NCI-H128 (cell line): ENCODE data around the gene IBTK.
"Not testable (repeated sequence)": the region's sequence is repeated elsewhere in the genome, so short reads cannot be mapped to it uniquely, and the experiment has no call there.

Experiments used
- DNase-seq: peaks from one replicate; lab custom pipeline; 2025; ENCODE audit not compliant: unreplicated experiment; lab: John Stamatoyannopoulos, UW

Gene IBTK

DNA sequence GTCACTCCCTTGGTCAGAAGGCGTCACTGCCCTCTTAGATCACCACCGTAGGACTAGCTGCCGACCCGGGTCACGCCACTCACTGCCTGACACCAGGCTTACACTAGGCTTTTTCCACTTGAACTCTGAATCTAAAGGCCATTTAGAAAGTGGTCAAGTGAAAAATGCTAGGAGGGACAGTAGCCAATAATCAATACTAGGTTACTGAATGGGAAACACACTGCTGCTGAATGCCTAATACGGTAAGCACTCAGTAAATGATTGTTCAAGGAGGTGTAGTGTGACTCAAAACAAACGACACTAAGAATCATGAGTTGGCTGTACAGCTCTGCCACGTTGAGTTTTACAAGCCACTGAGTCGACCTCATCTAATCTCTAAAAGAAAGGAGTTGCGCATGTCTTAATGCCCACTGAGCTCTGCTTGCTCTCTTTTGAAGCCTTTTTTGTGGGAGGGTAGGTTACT lies 760 bp upstream of the IBTK start:
- no peak for DNase-seq

DNA sequence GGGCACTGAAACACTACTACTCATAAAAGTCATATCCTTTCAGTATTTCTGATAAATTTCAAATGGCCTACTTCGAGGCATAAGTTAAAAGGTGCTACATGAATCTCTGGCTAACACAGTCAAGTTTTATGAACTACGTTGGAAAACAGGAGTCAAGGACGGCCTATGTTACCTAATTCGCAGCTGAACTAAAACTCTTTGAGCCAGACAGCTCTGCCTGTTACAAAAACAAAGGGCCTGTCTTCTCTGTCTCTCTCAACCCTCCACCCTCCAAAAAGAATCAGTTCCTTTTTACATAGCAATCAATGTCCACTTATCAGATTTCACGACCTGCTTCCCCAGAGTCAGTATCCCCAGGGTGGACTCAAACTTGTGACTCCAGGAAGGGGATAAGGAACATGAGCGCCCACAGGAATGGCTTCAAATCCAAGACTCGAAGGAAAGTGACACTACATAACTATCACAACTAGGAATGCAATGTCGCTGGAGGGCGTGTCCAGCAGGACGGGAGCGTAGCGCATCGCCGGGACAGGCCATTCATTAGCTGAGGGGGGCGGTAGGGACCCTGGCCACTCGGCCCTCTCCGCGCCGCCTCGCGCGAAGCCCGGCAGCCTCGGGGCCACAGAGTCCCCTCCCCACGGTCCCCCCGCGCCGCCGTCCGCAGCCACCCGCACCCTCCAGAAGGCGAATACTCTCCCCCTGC lies 591 bp downstream of the IBTK start:
- no peak for DNase-seq

DNA sequence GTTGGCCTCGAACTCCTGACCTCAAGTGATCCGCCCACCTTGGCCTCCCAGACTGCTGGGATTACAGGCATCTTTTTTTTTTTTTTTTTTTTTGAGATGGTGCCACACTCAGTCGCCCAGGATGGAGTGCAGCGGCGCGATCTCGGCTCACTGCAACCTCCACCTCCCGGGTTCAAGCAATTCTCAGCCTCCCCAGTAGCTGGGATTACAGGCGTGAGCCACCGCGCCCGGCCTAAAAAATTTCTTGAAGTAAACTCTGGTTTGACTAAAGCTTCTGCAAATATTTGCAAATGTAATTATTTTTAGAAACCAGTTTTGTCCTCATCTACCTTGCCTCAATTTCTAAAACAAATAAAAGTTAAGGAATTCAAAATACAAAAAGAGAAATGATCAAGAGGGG lies 1.2 kb downstream of the IBTK start:
- no peak for DNase-seq

DNA sequence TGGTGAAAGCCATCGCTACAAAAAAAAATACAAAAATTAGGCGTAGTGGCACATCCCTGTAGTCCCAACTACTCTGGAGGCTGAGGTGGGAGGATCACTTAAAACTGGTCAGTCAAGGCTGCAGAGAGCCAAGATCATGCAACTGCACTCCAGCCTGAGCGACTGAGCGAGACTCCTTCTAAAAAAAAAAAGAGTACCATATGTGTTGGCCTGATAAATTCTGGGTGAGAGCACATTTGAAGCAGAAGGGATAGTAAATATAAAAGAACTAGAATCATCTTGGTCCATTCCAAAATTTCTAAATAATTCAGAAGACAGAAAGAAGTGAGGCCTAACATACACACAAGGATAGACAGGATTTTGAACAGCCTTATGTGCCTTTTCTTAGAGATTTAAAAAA lies 2.2 kb downstream of the IBTK start:
- no peak for DNase-seq

DNA sequence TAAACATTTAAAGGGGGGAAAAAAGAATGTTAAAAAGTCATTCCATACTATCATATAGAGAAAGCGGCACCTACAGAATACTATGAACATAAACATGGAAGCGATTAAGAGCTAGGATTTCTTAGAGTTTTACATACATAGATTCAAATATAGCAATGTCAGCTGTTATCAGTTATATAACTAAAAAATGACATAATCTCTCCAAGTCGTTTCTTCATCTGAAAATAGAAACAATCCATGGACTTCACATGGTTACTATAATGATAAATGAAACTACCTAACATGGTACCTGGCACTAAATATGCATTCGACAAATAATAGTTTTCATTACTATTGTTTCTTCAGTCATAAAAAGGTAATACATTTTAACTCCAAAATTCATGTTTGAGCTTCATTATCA lies 3.7 kb downstream of the IBTK start:
- DNase-seq, result no peak

DNA sequence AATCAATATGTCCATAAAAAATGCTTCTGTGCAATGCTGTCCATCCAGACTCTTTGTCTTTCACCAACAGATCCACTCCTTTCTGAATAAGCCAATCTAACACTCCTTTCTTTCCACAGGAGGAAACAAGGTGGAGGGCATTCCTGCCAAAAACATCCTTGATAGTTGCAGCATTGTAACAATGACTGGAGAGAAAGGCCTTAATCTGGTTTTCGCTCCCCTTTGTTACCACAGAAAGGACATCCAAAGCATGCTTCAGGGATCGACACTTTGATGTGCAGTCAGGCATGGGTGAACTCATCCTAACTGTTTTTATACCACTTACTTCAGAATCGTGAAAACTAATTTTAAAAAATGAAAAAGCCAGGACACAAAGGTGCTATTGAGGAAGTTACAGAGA lies 7.4 kb downstream of the IBTK start:
- DNase-seq, result no peak

DNA sequence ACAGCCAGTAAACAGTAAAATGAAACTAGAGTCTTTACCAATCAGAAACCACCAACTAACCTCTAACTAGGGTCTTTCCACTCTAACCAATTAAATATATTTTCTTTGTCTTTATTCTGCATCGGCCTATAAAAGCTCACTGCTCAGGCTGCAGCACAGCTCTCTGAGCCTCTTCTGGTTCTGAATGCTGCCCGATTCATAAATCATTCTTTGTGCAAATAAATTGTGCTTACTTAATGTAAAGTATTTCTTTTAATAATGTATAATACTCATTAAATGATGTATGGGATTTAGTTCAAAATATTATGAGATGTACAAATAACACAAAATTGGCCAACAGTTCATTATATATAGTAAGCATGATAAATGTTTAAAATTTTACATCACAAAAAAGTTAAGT lies 7.9 kb downstream of the IBTK start:
- no peak for DNase-seq

DNA sequence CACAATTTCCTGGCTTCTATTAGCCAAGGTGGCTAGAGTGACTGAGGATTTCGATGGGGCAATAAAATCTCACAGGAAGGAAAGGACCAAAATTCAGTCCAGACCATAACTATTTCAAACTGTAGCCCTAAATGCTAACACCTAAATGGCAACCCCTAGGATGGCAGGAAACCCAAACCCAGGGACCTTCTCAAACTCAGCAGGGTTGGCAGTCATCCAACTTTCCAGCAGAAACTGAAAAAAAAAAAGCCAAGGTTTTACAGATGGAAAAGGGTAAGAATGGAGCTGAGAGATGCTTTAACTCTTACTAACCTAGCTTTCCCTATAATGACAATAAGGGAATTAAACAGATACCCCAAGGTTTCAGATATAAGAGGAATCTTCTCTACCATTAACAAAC lies 10.5 kb downstream of the IBTK start:
- DNase-seq, result no peak

DNA sequence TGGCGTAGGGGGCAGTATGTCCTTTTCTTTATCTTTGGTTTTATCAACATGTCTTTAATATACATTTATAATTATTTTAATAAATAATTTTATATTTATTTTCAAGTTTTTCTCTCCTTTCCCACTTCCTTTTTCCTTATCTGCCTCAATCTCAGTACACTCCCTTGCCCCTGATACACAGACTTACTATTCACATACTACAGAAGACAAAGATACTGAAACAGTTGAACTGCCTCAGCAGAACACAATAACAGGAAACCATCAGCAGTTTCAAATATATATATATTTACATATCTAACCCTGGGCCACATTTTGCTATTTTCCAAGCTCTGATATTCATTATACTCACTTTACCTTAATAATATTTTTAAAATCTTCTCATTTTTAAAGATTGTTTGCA lies 19.8 kb downstream of the IBTK start:
- no peak for DNase-seq

DNA sequence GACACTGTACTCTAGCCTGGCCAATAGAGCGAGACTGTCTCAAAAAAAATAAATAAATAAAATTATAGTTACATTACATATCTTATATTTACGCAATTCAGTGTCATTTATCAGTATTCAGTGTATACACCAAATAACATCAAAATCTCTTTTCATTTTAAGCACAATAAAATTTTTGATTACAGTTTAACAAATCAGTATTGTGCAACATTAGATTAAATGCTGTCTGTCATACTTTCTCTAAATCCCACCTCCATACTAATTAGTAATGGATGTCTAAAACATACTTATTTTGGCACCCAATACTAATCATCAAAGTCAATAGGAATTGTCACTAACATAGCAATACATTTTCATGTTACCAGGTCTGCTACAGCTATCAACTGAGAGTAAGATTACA lies 27.4 kb downstream of the IBTK start:
- DNase-seq, result no peak

DNA sequence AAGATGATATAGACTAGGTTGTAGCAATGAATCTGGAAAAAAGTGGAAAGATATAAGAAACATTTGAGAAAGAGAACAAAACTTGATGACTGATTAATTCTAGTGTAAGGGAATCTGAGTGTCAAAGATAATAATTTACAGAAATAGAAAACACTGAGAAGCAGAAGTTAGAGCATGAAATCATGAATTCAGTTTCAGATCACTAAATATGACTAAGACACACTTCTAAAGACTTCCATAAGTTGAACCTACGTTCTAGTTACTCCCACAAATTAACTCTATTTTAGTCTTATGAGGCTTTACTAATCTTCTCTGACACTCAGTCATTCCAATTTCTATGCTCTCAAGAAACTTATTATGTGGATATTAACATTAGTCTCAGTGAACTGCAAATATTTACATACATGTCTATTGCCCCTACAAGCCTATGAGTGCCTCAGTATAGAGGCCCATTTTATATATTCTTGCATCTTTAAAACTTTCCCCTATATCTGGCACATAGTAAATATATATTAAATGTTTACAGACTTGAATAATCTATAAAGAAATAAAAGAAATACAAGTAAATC lies 30.4 kb downstream of the IBTK start:
- no peak for DNase-seq

DNA sequence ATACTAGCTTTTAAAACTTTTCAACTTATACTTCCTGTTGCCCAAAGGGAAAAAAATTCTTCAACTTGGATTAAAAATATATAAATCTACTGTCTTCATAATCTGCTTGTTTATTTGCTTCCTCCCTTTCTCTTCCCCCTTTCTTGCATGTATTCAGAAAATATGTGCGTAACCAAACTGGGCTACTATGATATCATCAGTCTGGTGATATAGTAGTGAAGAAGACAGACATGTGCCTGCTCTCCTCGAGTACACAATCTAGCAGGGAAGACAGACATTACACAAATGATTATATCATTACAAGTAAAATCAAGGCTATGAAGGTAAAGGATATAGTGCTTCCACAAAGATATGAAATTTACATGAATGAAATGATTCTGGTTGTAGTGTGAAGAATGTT lies 31.0 kb downstream of the IBTK start:
- no peak for DNase-seq

DNA sequence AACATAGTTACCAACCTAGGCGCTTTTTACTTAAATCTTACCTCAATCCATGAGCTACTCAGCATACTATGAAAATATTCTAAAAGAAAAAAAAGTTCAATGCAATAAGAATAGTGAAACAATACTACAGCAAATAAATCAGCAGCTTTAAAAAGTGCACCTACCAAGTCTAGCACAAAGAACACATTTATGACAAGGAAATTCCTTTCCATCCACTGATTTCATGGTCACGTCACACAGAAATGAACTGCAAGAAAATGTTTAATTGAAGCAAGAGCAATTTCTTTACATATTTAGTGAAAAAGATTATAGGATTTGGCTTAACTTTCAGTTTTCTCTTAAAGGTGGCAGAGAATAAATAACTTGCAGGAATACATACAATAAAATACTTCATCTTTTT lies 36.2 kb downstream of the IBTK start:
- no peak for DNase-seq

DNA sequence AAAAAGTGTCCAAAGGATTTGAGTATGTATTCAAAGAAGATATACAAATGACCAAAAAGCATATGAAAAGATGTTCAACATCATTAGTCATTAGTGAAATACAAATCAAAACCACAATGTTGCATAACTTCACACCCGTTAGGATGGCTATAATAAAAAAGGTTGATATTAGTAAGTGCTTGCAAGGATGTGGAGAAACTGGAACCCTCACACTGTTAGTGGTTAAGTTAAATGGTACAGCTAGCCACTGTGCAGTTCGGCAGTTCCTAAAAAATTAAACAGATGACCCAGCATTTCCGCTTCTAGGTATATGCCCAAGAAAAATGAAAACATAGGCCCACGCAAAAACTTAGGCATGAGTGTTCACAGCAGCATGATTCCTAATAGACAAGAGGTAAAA lies 38.6 kb downstream of the IBTK start:
- no peak for DNase-seq

DNA sequence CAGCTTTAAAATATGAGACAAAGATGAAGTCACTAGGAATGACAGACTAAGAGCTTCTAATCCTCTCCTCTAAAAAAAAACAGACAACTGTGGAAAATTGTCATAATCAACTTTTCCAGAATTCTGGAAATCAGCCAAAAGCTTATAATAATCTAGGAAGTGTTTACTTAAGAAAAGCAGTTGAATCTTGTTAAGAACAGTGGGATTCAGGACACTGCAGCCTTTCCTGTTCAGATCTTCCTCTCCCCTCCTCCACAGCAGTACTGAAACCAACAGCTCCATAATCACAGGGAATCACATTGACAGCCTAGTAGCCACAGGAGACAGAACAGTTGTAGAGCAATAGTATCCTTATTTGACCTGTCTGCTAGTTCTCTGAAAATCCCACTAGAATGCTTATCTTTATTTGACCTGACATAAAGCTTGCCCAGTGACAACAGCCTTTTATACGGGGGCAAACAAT lies 41.6 kb downstream of the IBTK start:
- no peak for DNase-seq

DNA sequence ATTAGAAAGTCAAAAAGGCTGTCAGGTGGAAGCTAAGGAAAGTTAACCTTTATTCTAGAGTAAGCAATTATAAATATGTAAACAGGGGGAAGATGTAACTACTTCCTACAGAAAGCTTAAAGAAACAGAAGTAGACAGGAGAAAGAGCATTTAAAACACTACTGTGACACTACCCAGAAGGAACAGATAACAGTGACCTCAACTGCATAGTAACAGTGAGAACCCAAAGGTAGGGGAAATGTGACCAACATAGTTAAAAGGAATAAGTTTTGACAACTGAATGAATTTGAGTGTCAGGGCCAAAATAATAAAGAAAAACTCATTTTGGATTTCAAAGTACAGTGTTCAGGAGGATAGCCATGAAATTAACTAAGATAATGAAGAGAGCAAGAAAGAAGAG lies 43.5 kb downstream of the IBTK start:
- DNase-seq, result no peak

DNA sequence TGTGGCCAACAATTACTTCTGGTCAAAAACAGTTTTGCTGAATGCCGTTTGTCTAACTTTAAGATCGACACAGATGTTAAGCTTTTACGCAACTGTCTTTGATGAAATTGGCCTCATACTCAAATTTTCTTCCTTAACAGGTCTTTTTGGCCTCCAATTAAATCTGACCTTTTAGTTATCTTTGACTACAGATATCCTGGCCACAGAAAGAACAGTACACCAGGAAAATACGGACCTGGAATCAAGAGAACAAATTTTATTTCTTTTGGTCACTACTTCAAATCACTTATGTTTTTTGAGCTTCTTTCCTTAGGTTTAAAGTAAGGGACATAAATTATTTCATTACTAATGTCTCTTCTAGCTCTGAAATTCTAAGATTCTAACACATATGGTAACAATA lies 49.8 kb downstream of the IBTK start:
- no peak for DNase-seq

DNA sequence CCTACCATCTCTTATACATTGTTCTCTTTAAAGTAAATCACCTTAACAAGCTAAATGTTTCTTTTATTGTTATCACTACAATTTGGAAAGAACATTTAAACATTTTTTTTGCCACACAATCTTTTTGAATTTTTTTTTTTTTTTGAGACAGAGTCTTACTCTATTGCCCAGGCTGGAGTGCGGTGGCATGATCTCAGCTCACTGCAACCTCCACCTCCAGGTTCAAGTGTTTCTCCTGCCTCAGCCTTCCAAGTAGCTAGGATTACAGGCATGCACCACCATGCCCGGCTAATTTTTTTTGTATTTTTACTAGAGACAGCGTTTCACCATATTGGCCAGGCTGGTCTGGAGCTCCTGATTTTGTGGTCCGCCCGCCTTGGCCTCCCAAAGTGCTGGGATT lies 50.3 kb downstream of the IBTK start:
- DNase-seq, result not testable (repeated sequence)

DNA sequence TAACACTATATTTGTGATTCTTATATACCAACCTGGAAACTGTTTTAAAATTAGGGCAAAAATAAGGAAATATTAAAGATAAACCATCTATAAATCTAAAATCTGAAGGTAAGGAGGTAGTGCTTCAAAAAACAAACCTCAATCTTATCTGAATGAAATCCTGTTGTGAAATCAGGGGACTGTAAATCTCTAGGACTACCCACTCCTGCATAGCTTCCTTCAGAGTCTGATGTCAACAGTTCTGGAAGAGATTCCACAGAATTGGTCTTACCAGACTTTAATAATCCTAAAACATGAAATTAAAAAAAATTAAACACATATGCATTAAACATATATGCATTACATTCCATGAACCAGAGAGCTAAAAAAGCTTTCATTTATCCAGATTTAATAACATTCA lies 51.4 kb downstream of the IBTK start:
- DNase-seq, result no peak

DNA sequence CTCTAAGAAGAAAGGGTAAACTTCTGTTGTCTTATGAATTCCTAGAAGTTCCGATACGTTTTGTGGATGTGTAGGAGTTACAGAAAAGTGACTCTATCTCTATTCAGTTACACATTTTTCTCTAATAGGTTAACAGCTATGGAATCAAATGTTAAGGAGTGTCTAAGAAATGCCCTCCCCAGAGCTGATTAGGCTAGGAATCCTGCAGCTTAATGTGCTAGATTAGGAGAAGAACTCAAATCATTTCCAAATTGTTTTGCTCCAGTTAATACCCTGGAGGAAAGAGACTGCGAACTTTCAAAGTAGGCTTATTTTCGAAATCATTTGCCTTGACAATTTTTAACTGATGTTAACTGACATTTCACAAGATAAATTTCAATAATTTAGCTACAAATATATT lies 51.9 kb downstream of the IBTK start:
- no peak for DNase-seq

DNA sequence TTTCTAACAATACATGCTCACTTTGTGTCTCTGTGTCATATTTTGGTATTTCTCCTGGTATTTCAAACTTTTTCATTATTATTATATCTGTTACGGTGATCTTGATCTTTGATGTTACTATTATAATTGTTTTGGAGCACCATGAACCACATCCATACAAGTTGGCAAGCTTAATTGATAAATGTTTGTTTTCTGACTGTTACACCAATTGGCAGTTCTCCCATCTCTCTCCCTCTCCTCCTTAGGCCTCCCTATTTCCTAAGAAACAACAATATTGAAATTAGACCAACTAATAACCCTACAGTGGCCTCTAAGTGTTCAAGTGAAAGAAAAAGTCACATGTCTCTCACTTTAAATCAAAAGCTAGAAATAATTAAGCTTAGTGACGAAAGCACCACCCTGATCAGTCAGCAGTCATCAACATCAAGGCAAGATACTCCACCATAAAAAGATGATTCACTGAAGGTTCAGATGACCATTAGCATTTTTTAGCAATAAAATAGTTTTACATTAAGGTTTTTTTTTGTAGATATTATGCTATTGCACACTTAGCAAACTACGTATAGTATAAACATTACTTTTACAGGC lies 61.5 kb downstream of the IBTK start:
- DNase-seq, result no peak

DNA sequence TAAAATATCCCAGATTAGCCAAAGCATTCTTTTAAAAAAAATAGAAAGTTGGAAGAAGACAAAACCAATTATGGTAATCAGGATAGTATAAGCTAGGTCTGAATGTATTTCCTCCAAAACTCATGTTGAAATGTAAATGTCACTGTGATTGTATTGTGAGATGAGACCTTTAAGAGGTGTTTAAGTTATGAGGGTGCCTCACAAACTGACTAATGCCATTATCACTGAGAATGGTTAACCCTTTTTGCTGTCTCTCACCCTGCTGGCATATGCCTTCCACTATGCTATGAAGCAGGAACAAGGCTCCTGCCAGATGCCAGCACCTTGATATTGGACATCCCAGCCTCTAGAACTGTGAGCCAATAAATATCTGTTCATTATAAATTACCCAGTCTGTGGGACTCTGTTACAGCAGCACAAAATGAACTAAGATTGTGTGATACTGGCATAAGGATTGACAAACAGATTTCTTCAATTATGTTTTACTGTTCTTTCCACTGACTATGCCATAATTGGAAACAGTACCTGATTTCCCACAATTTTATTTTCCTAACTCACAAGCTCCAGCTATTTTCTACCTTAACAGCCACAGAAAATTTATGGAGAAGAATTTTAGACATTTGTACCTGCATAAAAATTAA lies 63.8 kb downstream of the IBTK start:
- DNase-seq, result no peak
